GM18499 (cell line): ENCODE measurements around the gene HCFC2.

Source experiments
- ATAC-seq: cut with Tn5 transposase; IDR thresholded peaks from one replicate; pipeline ENCODE4 v1.9.1; 2021; ENCODE audit warnings: moderate number of reproducible peaks; ENCODE audit not compliant: insufficient read depth, unreplicated experiment

HCFC2 gene

GRCh38 chr12:104152685-104153241 is 88.4 kb downstream of the HCFC2 start:
- ATAC-seq = no peak

GRCh38 chr12:104154286-104154685 is 90.0 kb downstream of the HCFC2 start:
- no peak for ATAC-seq

DNA sequence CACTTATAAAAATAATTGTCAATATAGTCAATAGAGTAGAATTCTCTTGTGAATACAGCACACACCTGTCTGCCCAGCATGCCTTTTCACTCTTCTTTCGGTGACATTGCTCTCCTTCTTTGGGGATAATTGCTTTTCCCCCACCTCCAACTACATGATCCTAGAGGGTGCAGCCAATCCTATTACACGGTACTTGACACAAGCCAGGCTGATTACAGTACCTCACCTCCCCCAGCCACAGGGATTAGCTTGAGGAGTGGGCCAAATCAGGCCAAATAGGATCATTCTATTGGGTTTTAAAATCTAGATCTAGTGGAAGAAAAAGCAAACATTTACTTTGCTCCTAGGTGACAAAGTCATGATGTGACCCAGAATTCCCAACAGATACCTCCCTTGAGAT is 90.5 kb downstream of the HCFC2 start:
- no peak for ATAC-seq
